ENCODE data around the gene DNAJA1. TPM values are rescaled to one million over a fixed set of nuclear protein-coding genes. Genes with fewer than 3 reads are reported as not detected.
A peak's percentile ranks its signal among the peaks of the same experiment; 100 is the strongest.

Gene DNAJA1
- total and polyA plus RNA-seq, 2 experiments from 2014 or later: 171 to 173 TPM

DNA sequence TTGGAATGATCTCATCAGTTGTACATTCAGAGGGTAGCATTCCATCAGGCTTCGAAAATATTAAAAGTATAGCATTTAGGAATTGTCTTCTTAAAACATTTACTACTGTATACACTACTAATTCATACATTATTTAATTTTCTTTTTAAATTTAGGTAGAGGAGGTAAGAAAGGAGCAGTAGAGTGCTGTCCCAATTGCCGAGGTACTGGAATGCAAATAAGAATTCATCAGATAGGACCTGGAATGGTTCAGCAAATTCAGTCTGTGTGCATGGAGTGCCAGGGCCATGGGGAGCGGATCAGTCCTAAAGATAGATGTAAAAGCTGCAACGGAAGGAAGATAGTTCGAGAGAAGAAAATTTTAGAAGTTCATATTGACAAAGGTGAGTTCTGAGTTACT is 5.2 kb downstream of the DNAJA1 start:
- no peak for DNase-seq (ENCODE audit: low spot score)
- H3K4me2 ChIP-seq: no peak overlapping the region
- H3K4me3 ChIP-seq: no peak overlapping the region

GRCh38 chr9:33032292-33032691 is 7.2 kb downstream of the DNAJA1 start:
- H3K27me3 ChIP-seq: no peaks in the 10 kb centered on the region
- H3K4me2 ChIP-seq: peak overlapping the region; percentile 9
- no peaks in the 10 kb centered on the region for H3K36me3 ChIP-seq (replicated peaks; ENCODE audit: insufficient read depth, low read depth)
- WGBS (ENCODE audit: low lambda C conversion rate, missing lambda C conversion rate): 96% methylated on average over 1 of the region's 1 CpG
- H4K20me1 ChIP-seq (ENCODE audit: insufficient read depth, poor library complexity, severe bottlenecking): peaks cover 83% of the 10 kb centered on the region
- TF ChIP-seq, protein P1, sequence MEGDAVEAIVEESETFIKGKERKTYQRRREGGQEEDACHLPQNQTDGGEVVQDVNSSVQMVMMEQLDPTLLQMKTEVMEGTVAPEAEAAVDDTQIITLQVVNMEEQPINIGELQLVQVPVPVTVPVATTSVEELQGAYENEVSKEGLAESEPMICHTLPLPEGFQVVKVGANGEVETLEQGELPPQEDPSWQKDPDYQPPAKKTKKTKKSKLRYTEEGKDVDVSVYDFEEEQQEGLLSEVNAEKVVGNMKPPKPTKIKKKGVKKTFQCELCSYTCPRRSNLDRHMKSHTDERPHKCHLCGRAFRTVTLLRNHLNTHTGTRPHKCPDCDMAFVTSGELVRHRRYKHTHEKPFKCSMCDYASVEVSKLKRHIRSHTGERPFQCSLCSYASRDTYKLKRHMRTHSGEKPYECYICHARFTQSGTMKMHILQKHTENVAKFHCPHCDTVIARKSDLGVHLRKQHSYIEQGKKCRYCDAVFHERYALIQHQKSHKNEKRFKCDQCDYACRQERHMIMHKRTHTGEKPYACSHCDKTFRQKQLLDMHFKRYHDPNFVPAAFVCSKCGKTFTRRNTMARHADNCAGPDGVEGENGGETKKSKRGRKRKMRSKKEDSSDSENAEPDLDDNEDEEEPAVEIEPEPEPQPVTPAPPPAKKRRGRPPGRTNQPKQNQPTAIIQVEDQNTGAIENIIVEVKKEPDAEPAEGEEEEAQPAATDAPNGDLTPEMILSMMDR (IDR thresholded peaks at IDR 0.05; ENCODE audit: poor library complexity): no peak
- no peak for TF ChIP-seq EZH2phosphoT487 (IDR thresholded peaks at IDR 0.05; ENCODE audit: low read depth, severe bottlenecking, unreplicated experiment)
- TF ChIP-seq EZH2 (IDR thresholded peaks at IDR 0.05; ENCODE audit: borderline replicate concordance): no peak
- peak overlapping the region; percentile 53 for H3K27ac ChIP-seq
- DNase-seq (ENCODE audit: low spot score): no peak
- no peaks in the 10 kb centered on the region for H3K9me3 ChIP-seq (ENCODE audit: low read depth)
- H3K79me2 ChIP-seq: peaks cover 91% of the 10 kb centered on the region
- no peaks in the 10 kb centered on the region for H3K9me2 ChIP-seq (replicated peaks; ENCODE audit: insufficient read depth)
- no peak overlapping the region for H2AFZ ChIP-seq
- peaks cover 37% of the 10 kb centered on the region for H3K4me1 ChIP-seq (ENCODE audit: insufficient read depth)
- no peak overlapping the region for H3K4me3 ChIP-seq

More for the DNA sequence above, 5.2 kb downstream of the DNAJA1 start:
- no peak for TF ChIP-seq EZH2 (IDR thresholded peaks at IDR 0.05; ENCODE audit: borderline replicate concordance)
- TF ChIP-seq EZH2phosphoT487 (IDR thresholded peaks at IDR 0.05; ENCODE audit: low read depth, severe bottlenecking, unreplicated experiment): no peak
- TF ChIP-seq, protein P1 (IDR thresholded peaks at IDR 0.05; ENCODE audit: poor library complexity): no peak
- Histone ChIP-seq H2AFZ (no peak overlapping the region), H3K27ac (no peak overlapping the region), H4K20me1 (ENCODE audit: insufficient read depth, poor library complexity, severe bottlenecking) (peaks cover 94% of the 10 kb centered on the region), H3K36me3 (replicated peaks; ENCODE audit: insufficient read depth, low read depth) (no peaks in the 10 kb centered on the region), H3K4me1 (ENCODE audit: insufficient read depth) (peaks cover 43% of the 10 kb centered on the region), H3K79me2 (peaks cover 98% of the 10 kb centered on the region), H3K9me2 (replicated peaks; ENCODE audit: insufficient read depth) (no peaks in the 10 kb centered on the region), H3K27me3 (no peaks in the 10 kb centered on the region), H3K9me3 (ENCODE audit: low read depth) (no peaks in the 10 kb centered on the region)
- WGBS (ENCODE audit: low lambda C conversion rate, missing lambda C conversion rate): 95% methylated on average over 5 of the region's 5 CpGs

GRCh38 chr9:33032865-33033264 is 7.8 kb downstream of the DNAJA1 start:
- Histone ChIP-seq H3K79me2 (peaks cover 85% of the 10 kb centered on the region), H4K20me1 (ENCODE audit: insufficient read depth, poor library complexity, severe bottlenecking) (peaks cover 77% of the 10 kb centered on the region), H3K4me2 (no peak overlapping the region), H2AFZ (no peak overlapping the region), H3K4me3 (no peak overlapping the region), H3K9me3 (ENCODE audit: low read depth) (no peaks in the 10 kb centered on the region), H3K27me3 (no peaks in the 10 kb centered on the region), H3K4me1 (ENCODE audit: insufficient read depth) (peaks cover 32% of the 10 kb centered on the region), H3K36me3 (replicated peaks; ENCODE audit: insufficient read depth, low read depth) (no peaks in the 10 kb centered on the region), H3K27ac (peak overlapping the region; percentile 53), H3K9me2 (replicated peaks; ENCODE audit: insufficient read depth) (no peaks in the 10 kb centered on the region)
- no peak for TF ChIP-seq EZH2phosphoT487 (IDR thresholded peaks at IDR 0.05; ENCODE audit: low read depth, severe bottlenecking, unreplicated experiment)
- TF ChIP-seq EZH2 (IDR thresholded peaks at IDR 0.05; ENCODE audit: borderline replicate concordance): no peak
- TF ChIP-seq, protein P1 (IDR thresholded peaks at IDR 0.05; ENCODE audit: poor library complexity): no peak
- no peak for DNase-seq (ENCODE audit: low spot score)
- WGBS (ENCODE audit: low lambda C conversion rate, missing lambda C conversion rate): 66% methylated on average over 5 of the region's 5 CpGs

Data from hepatocyte (in vitro differentiated cells).